Stimulated activated CD4-positive, alpha-beta T cell treated with anti-CD3 and anti-CD28 coated beads, Interleukin-12 subunit alpha, Interleukin-12 subunit beta, amount 100 ng/mL, for 4 hours (primary cell): ENCODE data around the gene TICAM1.
"Not testable (repeated sequence)": the region's sequence is repeated elsewhere in the genome, so short reads cannot be mapped to it uniquely, and the experiment has no call there.

Source experiments
- DNase-seq: peaks from one replicate; pipeline ENCODE4 v3.0.0-alpha.2; 2020

TICAM1 gene

DNA sequence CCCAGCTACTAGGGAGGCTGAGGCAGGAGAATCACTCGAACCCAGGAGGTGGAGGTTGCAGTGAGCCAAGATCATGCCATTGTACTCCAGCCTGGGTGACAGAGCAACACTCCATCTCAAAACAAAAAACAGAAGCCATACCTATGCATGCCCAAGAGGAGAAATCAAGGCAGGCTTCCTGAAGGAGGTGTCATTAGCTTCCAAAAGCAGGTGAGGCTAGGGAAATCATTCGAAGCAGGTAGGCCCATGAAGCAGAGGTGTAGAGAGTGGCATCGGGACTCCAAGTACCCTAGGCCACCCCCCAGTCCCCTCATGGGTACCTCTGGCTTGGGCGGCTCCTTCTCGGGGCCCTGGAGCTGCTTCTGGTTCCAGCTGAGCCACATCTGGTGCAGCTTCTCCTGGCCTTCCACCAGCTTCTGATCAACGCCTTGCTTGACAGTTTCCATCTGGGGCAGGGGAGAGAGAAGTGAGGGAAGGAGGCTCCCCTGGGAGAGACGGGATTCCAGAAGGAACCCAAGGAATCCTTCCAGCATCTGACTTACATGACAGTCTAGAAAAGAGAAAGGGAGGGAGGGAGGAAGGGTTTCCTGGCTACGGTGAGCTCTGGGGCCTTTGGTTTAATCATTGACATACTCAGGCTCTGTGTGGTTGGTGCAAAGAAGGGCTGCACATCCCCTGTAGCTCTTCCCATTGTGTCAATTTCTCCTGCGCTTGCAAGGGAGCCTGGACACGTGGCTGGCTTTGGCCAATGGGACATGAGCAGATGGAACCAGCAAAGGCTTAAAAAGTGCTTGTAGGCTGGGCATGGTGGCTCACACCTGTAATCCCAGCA is 13.1 kb upstream of the TICAM1 start:
- no peak for DNase-seq

DNA sequence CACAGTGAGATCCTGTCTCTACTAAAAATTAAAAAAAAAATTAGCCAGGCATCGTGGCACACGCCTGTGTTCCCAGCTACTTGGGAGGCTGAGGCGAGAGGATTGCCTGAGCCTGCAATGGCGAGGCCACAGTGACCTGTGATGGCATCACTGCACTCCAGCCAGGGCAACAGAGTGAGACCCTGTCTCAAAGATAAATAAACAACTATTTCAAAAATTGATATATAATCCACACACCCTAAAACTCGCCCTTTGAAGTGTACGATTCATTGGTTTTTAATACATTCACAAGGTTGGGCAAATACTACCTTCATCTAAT is 12.1 kb upstream of the TICAM1 start:
- DNase-seq: no peak

GRCh38 chr19:4839192-4839591 is 7.7 kb upstream of the TICAM1 start:
- DNase-seq: no peak

DNA sequence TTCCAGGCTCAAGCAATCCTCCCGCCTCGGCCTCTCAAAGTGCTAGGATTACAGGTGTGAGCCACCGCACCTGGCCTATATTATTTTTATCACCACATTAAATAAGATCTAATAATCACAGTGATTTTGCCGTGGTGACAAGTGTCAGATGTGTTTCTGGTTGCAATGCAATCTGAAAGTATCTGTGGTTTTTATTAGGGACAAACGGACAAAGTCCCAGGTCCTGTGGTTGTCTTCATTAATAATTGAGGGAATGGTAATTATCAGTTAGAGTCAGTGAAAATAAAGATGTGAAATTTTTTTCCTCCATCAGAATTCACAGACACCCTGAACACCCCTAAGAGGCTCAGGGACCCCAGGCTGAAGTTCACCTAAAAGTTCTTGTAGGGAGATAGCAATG is 1.3 kb upstream of the TICAM1 start:
- DNase-seq: no peak

DNA sequence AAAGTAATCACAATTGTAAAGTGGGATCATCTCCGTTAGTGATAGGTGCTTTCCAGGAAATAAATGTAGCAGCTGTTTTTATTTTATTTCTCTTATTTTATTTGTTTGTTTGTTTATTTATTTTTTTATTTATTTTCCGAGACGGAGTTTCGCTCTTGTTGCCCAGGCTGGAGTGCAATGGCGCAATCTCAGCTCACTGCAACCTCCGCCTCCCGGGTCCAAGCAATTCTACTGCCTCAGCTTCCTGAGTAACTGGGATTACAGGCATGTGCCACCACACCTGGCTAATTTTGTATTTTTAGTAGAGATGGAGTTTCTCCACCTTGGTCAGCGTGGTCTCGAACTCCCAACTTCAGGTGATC is 448 bp upstream of the TICAM1 start:
- not testable (repeated sequence) for DNase-seq

DNA sequence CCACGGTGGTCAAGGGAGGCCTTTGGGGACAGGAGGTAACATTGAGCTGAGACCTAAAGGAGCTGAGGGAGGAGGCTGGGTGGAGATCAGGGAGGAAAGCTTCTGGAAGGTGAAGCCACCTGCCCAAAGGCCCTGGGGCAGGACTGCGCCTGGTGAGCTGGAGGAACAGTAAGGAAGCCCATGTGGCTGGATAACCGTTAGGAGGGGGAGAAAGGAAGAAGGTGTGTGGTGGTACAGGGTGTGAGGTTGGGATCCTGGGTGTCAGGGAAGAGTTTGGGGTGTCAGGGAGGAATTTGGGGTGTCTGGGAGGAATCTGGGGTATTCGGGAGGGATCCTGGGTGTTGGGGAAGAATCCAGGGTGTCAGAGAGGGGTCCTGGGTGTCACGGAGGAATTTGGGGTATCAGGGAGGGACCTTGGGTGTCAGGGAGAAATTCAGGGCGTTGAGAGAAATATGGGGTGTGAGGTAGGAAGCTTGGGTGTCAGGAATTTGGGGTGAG is 695 bp downstream of the TICAM1 start:
- DNase-seq: no peak

DNA sequence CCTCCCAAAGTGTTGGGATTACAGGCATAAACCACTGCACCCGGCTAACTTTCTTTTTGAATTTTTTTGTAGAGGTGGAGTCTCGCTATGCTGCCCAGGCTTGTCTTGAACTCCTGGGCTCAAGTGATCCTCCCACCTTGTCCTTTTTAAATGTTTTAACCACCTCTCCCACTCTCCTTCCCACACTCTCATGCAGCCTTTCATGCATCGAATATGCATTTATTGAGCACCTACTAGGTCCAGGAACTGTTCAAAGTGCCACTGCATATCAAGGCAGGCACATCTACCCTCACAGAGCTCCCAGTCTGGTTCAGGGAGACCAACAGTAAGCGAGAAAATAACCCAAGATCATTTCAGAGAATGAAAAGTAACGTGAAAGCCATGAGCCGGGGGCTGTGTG is 1.2 kb downstream of the TICAM1 start:
- no peak for DNase-seq

DNA sequence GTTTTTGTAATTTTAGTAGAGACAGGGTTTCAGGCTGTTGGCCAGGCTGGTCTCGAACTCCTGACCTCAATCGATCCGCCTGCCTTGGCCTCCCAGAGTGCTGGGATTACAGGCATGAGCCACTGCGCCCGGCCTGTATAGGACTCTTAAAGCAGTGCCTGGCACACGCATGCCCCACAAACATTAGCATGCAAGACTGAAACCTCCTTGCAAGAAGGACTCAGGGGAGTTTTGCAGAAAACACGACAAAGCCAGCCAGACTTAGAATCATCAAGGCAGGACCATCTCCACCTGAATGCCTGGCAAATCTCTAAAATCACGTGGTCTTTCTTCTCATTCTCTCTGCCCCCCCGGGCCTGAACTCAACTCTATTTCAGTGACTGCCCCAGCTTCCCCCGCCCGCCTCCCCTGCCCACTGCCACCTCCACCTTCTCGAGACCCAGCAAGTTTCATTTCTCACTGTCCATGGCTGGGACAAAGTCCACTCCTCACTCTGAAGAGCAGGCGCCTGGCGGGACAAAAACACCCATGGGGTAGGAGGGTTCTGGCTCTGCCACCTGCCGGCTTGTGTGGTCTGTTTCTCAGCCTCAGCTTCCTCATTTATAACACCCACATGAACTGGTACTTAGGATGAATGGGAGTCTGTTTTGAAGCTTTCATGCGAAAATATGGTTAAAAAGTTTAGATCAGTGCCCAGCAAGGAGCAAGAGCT is 2.4 kb downstream of the TICAM1 start:
- no peak for DNase-seq

DNA sequence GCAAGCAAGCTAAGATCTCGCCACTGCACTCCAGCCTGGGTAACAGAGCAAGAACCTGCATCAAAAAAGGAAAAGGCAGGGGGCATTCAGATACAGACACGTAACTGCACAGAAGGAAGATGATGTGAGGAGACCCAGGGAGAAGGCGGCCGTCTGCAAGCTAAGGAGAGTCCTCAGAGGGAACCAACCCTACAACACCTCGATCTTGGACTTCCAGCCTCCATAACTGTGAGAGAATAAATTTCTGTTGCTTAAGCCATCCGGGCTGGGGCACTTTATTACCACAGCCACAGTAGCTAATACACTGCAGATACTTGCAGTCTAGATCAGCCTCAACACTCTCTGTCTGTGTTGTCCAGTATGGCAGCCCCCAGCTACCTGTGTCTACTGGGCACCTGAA is 7.9 kb downstream of the TICAM1 start:
- no peak for DNase-seq

GRCh38 chr19:4822354-4822753 is 9.2 kb downstream of the TICAM1 start:
- not testable (repeated sequence) for DNase-seq

GRCh38 chr19:4821265-4821664 is 10.2 kb downstream of the TICAM1 start:
- DNase-seq: no peak

DNA sequence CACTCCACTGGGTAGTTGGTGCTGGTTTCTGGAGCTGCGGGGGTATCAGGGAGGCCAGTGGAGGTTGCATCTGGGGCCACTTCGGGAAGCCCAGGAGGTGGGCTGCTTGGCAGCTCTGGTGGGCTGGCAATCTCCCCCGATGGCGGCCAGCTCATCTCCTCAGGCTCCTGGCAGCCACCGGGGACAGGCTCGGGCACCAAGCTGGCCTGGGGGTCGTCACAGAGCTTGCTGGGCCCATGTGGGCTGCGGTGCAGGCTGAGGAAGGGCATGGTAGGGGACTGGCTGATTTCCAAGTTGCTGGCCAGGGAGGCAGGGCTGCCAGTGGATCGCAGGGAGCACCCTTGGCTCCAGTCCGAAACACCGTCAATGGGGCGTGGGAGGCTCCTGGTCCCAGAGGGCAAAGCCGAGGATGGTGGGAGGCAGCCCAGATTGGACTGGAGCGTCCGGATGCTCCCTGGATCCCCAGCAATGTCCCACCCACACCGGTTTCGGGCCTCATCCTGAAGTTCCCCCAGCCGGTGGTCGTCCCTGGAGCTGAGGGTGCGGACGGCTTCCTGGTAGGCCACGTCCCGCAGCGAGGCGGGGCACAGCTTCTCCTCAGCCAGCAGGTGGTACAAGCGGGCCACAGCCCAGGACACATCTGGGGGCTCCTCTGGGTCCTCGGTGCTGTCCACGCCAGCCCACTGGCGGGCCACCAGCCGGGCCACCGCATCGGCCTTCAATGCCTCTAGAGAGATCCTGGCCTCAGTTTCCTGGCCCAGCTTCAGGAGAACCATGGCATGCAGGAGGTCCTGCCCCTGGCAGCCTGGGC is 13.8 kb downstream of the TICAM1 start:
- no peak for DNase-seq

DNA sequence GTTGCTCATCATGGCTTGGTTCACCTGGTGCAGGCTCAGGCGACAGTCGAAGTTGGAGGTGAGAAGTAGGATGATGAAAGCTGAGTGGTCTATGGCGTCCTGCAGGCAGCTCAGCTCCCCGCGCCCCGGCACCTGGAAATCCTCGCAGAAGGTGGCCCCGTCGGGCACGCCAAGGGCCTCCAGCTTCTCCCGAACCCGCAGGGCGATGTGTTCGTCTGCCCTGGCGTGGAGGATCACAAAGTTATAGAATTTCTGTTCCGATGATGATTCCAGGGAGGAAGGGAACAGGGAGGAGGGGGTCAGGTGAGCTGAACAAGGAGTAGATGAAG is 14.6 kb downstream of the TICAM1 start:
- no peak for DNase-seq

DNA sequence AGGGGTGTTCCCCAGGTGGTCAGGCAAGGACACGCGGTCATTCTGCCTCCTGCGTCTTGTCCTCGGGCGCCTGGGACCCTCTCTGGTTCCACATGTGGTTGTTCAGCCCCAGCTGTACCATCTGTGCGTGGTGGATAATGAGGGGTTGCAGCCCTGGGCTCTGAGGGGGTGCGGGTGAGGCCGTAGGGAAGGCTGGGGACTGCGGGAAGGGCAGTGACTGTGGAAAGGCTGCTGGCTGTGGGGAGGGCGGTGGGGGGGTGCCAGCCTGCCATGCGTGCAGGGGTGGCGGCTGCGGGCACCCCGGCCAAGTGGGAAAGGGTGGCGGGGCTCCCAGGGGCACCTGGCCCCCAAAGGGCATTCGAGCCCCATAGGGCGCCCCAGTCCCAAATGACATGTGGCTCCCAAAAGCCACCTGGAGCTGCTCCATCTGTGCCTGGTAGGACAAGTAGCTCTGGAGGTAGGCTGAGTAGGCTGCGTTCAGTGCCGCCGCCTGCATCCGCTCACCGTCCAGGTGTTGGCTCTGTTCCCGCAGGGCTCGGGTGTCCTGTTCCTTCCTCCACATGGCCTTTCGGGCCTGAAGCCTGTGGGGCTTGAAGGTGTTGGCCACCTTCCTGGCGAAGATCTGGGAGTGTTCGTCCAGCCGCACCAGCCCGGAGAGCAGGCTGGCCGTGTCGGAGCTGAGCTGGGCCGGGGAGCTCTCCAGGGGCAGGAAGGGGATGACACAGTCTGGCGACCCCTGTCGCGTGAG is 15.1 kb downstream of the TICAM1 start:
- DNase-seq: no peak

- DNase-seq: peak; percentile 72
Observed at GRCh38 chr19:4815426-4816201, 15.9 kb downstream of the TICAM1 start.

DNA sequence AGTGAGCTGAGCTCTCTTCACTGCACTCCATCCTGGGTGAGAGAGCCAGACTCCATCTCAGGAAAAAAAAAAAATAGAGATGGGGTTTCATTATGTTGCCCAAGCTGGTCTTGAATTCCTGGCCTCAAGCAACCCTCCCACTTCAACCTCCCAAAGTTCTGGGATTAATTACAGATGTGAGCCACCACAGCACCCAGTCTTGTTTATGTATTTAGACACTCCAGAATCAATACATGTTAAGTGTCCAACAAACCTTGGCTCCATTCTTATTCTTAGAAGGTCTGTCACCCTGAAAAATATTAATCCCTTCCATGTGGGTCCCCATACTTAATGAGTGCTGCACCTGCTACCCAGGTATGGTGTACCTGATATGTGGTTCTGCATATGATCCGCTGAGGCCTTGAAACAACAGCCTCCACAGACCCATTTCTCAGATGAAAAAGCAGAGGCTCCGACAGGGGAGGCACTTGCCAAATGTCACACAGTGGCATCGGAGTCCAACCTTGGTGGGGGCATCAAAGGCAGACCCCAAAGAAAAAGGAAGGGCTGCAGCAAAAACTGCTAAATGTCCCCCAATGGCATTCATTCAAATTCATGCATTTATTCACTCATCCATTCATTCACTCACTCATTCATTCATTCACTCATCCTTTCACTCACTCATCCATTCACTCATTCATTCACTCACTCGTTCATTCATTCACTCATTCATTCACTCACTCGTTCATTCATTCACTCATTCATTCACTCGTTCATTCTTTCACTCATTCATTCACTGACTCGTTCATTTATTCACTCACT is 16.7 kb downstream of the TICAM1 start:
- no peak for DNase-seq

DNA sequence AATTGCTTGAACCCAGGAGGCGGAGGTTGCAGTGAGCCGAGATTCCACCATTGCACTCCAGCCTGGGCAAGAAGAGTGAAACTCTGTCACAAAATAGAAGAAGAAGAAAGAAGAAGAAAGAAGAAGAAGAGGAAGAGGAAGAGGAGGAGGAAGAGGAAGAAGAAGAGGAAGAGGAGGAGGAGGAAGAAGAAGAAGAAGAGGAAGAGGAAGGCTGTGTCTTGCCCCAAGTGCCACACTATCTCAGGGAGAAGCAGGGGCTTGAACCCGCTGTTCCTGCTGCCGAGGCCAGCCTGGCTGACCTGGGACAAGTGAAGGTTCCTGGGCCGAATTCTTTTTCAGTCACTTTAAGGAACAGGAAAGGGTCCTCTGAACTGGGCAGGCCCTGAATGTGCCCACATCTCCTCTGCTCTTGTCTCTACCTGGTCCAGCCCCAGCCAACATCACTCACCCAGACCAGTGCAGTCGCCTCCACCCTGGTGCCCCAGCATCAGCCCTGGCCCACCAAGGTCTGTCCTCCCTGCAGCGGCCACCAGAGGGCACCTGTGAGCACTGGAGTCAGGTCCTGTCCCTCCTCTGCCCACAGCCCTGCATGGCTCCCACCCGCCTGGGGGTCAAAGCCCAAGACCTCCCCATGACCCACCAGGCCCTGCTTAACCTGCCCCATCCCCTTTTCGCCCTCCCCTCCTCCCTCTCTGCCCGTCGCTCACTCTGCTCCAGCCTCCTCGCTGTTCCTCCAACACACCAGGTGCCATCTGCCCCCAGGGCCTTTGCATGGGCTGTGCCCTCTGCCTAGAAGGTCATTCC is 20.0 kb downstream of the TICAM1 start:
- DNase-seq: peak; percentile 94

GRCh38 chr19:4807188-4807587 is 24.3 kb downstream of the TICAM1 start:
- no peak for DNase-seq

GRCh38 chr19:4806384-4806783 is 25.1 kb downstream of the TICAM1 start:
- no peak for DNase-seq

GRCh38 chr19:4805140-4805539 is 26.4 kb downstream of the TICAM1 start:
- not testable (repeated sequence) for DNase-seq
